ENCODE measurements around the gene ECHDC3. TPM values are rescaled to one million over a fixed set of nuclear protein-coding genes. Genes with fewer than 3 reads are reported as not detected.

The ECHDC3 gene
- total RNA-seq, 1 experiment from 2014 or later, result not detected

DNA sequence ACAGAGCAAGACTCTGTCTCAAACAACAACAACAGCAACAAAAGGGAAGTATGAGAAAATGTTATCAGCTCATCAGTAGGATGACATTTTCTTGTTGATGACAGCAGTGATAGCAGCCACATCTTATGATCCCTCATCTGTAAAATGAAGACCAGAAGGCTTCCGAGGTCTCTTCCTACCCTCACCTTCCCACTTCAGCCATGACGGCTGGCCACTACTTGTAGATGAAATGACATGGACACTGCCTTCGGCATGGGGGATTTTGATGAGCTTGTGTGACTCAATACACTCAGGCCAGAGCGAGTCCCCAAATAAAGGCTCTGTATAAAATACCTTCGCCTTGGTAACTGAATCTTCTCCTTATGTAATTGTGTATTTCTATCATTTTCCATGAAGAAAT lies 6.7 kb downstream of the ECHDC3 start:
- no peak for DNase-seq (ENCODE audit: low spot score)

DNA sequence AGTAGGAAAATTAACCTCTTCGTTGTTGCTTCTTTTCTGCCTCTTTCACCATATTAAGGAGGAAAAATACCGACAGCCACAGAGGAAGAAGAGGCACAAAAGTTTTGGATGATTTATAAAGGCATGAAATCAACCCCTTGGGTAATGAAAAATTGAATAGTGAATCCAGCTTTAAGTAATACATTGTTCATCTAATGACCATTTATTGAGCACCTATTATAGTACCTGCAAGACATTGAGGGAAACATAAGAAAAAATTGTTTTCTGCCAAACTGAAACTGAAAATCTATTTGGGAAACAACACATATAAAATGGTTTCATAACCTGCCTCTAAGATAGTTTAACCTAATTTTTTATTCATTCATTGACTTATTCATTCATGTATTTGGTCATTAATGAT lies 8.2 kb downstream of the ECHDC3 start:
- DNase-seq (ENCODE audit: low spot score), result no peak

GRCh38 chr10:11754173-11754572 lies 12.0 kb downstream of the ECHDC3 start:
- DNase-seq (ENCODE audit: low spot score), result no peak

GRCh38 chr10:11754620-11755019 lies 12.4 kb downstream of the ECHDC3 start:
- DNase-seq (ENCODE audit: low spot score), result no peak

GRCh38 chr10:11755512-11756263 lies 13.5 kb downstream of the ECHDC3 start:
- no peak for DNase-seq (ENCODE audit: low spot score)

DNA sequence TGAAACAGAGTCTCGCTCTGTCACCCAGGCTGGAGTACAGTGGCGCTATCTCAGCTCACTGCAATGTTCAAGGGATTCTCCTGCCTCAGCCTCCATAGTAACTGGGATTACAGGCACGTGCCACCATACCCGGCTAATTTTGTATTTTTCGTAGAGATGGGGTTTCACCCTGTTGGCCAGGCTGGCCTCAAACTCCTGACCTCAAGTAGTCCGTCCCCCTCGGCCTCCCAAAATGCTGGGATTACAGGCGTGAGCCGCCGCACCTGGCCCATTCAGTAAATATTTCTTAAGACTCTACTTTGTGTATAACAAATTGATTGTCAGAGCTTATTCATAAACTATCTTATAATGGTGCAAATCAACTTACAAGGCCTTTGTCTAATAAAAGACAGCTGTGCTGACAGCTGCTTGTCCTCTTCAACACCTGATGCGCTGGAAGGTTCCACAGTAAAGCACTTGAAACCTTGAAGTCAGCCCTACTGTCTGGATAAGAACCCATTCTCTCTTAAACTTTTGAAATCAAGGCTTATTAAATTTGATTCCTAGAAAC lies 14.7 kb downstream of the ECHDC3 start:
- DNase-seq (ENCODE audit: low spot score), result no peak

- peak; percentile 35 for DNase-seq (ENCODE audit: low spot score)
Observed at GRCh38 chr10:11757454-11757820, 15.3 kb downstream of the ECHDC3 start.

GRCh38 chr10:11757821-11758463 lies 15.8 kb downstream of the ECHDC3 start:
- DNase-seq (ENCODE audit: low spot score), result peak; percentile 78

DNA sequence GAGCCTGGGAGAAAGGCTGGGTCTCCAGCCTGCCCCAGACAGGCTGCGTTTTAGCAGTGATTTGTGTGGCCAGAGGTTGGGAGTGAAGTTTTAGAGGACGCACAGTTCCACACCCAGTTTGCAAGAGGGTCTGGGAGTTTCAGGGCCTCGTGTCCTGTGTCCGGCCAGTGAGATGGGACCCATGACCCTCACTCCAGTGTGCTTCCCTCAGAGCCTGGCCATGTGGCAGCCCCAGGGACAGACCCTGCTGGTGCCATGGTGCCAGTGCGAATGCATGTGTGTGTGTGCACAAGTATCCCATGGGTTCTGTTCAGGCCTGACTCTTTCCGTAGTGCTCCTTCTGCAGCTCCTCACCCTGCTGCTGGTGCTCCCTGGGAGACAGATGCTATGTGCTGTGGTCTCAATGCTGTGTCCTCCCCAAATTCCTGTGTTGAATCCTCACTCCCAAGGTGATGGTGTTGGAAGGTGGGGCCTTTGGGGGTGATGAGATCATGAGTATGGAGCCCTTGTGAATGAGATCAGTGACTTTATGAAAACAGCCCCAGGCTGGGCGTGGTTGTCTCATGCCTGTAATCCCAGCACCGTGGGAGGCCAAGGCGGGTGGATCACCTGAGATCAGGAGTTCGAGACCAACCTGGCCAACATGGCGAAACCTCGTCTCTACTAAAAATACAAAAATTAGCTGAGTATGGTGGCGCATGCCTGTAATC lies 16.5 kb downstream of the ECHDC3 start:
- DNase-seq (ENCODE audit: low spot score), result no peak

DNA sequence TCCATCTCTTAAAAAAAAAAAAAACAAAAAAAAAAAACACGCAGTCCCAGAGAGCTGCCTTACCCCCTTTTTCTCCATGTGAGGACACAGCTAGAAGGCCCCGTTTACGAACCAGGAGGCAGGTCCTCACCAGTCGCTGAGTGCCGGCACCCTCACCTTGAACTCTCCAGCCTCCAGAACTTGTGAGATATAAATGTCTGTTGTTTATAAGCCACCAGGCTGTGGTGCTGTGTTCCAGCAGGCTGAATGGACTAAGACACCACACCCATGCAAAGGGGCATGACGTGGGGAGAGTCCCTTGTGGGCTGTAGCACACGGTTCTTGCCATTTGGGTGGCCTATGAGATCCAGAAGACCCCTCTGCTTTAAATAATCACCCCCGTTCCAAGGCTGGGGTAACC lies 17.2 kb downstream of the ECHDC3 start:
- no peak for DNase-seq (ENCODE audit: low spot score)

DNA sequence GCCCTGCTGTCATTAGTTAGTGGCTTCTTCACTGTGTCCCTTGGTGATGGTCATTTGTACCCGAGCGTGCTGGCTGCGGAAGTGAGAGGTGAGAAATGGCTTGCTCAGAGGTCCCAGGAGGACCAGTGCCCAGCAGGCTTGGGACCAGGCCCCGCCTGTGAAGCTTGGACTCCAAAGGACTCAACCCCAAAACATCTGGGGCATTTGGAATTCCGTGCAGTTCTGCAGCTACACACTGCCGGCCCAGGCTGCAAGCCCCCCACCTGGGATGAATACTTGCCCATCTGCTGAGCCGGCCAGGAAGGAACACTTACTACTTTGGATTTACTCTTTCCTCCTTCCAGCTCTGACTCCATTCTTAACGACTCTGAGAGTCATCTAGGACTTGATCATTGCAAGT lies 18.0 kb downstream of the ECHDC3 start:
- no peak for DNase-seq (ENCODE audit: low spot score)

- DNase-seq (ENCODE audit: low spot score), result no peak
Observed at GRCh38 chr10:11760861-11761260, 18.7 kb downstream of the ECHDC3 start.

DNA sequence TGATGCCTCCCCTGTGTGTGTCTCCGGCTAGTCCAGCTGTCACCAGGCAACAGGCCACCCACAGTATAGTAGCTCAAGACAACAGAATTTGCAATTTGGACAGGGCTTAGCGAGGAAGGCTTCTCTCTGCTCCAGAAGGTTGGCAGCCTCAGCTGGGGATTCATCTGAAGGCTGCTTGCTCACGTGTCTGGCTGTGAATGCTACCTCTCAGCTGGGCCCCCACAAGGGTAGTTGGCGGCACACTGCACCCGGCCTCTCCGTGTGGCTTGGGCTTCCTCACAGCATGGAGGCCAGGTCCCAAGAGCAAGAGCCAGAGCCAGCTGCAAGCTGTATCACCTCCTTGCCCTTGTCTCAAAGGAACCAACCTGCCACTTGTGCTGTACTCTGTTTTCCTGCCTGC lies 19.2 kb downstream of the ECHDC3 start:
- DNase-seq (ENCODE audit: low spot score), result no peak

- no peak for DNase-seq (ENCODE audit: low spot score)
Observed at GRCh38 chr10:11762706-11763500, 20.7 kb downstream of the ECHDC3 start.

- no peak for DNase-seq (ENCODE audit: low spot score)
Observed at GRCh38 chr10:11763501-11763861, 21.3 kb downstream of the ECHDC3 start.

DNA sequence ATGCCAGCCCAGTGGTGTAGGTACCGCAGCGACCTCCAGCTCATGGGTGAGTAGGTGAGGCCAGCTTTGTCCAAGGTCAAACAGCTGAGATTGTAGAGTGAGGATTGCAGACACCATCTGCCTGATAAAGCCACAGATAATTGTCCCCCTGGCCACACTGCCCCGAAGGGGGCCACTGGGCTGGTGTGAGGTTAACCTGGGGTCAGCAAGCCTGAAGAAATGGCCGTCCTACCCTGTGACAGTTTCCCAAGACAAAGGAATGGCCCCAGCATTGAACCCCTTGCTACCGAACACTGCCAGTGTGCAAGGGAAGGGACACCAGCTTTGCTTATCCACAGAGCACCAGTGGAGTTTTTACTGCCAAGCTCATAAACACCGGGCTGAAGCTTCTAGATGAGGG lies 23.0 kb downstream of the ECHDC3 start:
- DNase-seq (ENCODE audit: low spot score), result no peak

- no peak for DNase-seq (ENCODE audit: low spot score)
Observed at GRCh38 chr10:11772575-11773288, 30.6 kb downstream of the ECHDC3 start.

GRCh38 chr10:11773761-11774441 lies 31.7 kb downstream of the ECHDC3 start:
- DNase-seq (ENCODE audit: low spot score), result peak; percentile 70

DNA sequence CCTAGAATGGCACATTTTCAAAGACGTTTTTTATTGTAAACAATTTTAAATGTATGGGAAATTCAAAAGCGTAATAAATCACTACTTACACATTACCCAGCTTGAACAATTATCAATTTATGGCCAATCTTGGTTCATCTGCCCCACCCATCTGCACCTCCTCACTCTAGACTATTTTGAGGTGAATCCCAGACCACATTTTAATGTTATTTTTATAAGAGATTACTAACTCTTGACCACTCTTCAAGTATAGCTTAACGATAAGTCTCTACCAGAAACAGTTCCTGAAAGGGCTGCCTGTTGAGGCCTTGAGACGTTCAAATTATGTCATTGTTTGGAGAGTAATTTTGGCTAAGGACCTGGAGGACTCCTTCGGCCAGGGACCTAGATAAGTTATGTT lies 33.2 kb downstream of the ECHDC3 start:
- DNase-seq (ENCODE audit: low spot score), result no peak

DNA sequence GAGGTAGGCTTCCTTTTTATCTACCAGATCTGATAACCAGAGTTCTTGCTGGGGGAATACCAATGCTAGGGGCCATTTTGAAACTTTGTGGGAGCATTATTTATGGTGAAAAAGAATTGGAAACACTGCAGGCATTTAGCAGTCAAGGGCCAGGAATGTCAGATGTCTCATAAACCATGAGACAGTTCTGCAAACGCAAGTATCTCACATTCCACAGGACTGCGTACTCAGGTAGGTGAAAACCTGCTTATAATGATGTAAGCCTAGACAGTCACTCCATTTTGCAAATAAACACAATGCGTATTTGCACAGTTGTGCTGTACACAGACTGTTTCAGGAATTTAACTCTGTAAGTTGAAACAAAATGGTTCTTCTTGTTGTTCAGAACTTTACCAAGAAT lies 33.9 kb downstream of the ECHDC3 start:
- DNase-seq (ENCODE audit: low spot score), result peak; percentile 77

- DNase-seq (ENCODE audit: low spot score), result no peak
Observed at GRCh38 chr10:11781114-11781513, 38.9 kb downstream of the ECHDC3 start.
